HG03432 (cell line): Measurements from ENCODE around the gene ITPR2.
A peak's percentile ranks its signal among the peaks of the same experiment; 100 is the strongest.
"Not testable (repeated sequence)": the region's sequence is repeated elsewhere in the genome, so short reads cannot be mapped to it uniquely, and the experiment has no call there.

ENCODE experiments used
- ATAC-seq: cut with Tn5 transposase; IDR thresholded peaks from one replicate; pipeline ENCODE4 v1.9.1; 2021; ENCODE audit warnings: mild to moderate bottlenecking, moderate library complexity; ENCODE audit not compliant: unreplicated experiment

Gene ITPR2

DNA sequence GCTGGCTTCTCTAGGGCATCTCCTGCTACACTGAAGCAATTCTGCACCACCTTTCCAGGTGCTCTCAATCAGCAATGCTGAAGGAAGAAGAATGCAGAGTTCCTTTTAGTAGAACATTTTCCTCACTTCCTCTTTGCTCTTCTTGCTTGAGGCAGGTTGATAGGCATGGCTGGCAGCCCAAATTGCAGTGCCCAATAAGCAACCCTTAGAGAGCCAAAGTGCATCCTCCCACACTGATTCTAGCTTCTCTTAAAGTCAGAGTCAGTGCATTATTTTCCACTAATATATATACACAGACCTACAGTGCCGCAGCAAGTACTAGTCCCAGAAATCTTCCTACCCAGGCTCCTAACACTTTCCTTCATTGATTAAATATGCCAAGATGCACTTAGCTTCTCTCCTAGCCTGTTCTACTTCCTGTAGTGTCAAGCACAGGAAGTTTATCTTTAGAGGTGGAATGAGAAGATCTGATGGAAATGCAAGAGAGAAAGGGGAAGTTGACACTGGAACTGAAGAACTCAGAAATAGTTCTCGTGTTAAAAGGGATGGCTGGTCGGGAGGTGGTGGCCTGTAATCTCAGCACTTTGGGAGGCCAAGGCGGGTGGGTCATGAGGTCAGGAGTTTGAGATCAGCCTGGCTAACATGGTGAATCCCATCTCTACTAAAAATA is 504.9 kb downstream of the ITPR2 start:
- peak; percentile 59 for ATAC-seq

DNA sequence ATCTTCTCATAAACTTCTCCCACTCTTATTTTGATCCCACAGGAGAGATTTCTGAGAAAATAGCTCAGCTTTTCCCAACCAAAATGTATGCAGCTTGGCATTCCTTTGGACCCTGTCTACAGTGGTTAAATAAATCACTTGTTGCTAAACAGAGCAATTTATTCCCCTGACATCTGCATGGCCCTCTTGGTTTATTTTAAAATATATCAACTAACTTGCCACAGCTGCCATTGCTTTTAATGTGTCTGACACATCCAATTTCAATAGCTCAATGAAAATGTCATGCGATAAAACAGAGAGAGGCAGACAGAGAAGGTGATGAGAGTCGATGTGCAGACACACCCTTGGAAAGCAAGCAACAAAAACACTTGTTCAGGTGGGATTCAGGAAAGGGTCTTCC is 509.3 kb downstream of the ITPR2 start:
- ATAC-seq: no peak

- ATAC-seq: no peak
Observed at GRCh38 chr12:26319511-26319910, 513.5 kb downstream of the ITPR2 start.

DNA sequence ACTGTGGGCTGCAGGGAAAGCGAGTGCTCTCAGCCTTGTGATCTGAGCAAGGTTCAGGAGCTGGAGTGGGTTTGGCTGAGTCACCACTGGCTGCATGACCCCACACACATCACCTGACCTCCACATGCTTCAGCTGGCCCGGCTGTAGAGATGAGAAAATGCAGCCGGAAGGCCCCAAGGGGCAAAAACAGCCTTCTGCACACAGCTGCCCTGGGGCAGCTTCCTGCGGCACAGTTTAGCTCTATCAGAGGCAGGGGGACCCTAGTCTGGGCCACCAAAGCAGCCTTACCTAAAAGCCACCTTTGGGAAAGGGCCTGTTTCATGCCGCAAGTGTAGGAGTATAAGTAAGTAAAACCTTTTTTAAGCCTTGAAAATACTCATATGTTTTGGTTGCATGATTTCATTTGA is 514.3 kb downstream of the ITPR2 start:
- ATAC-seq: peak; percentile 93

DNA sequence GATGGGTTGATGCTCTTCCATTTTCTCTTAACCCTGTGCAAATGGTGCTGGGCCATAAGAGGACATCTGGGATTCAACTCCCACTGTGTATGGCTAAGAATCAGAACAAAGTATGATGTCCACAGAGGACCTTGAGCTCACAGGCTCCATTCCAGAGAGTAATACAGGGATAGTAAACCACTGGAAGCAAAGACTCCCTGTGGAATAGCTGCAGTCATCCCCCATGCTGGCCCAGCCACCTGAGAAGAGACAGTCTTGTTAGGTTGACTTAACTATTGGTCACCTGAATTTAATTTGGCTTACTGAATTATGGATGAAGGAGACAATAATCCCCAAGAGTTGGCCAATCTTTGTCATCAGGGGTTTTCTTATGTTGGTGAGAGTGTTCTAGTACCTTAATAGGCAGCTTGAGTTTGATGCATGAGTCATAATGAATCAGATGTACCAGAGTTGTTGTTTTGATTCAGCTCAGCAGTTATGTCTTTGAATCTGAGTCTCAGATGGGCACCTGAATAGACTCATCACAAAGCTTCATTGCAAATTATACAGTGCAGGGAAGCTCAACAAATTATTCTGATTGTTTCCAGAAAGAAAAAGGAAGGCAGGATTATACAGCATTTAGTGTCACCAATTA is 514.9 kb downstream of the ITPR2 start:
- ATAC-seq: peak; percentile 75

- ATAC-seq: not testable (repeated sequence)
Observed at GRCh38 chr12:26314103-26314502, 518.9 kb downstream of the ITPR2 start.

DNA sequence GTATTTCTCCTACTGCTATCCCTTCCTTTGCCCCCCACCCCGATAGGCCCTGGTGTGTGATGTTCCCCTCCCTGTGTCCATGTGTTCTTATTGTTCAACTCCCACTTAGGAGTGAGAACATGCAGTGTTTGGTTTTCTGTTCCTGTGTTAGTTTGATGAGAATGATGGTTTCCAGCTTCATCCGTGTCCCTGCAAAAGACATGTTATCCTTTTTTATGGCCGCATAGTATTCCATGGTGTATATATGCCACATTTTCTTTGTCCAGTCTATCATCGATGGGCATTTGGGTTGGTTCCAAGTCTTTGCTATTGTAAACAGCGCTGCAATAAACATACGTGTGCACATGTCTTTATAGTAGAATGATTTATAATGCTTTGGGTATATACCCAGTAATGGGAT is 522.5 kb downstream of the ITPR2 start:
- ATAC-seq: not testable (repeated sequence)

GRCh38 chr12:26309634-26310033 is 523.4 kb downstream of the ITPR2 start:
- no peak for ATAC-seq

GRCh38 chr12:26304273-26304672 is 528.7 kb downstream of the ITPR2 start:
- ATAC-seq: no peak

DNA sequence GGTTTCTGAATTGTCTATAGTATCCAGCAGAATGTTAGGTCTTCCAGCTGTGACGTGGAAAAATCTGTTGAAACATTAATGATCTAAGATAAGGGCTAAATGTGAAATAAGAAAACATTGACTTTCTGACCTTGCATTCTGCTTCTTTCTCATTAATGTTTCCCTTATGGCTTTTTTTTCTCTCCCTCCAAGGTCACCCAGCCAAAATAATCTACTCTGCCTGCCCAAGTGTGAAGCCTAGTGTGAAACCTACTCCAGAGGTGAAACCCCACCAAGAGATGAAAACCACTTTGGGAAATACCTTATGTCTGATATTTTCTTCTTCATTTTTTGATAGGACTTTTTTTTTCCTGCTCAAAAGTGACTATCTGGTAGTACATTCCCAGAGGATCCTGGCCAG is 529.6 kb downstream of the ITPR2 start:
- no peak for ATAC-seq

DNA sequence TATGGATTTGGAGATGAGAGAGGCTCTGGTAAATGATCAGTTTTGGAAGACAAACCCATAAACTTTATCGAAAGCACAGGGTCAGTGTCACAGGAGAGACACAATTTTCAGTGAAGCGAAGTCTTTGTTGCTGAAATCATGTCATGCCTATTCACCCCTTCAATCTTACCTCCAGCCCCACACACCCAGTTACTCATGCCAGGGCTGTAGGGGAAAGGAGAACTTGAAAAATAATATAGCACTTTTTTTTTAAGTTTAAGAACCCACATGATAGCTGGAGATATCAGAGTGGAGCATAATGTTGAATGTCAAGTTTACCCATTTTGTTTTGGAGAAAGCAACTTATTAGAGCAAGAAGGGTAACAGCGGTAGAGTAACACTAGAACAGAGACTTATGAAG is 530.2 kb downstream of the ITPR2 start:
- no peak for ATAC-seq

GRCh38 chr12:26299751-26300150 is 533.2 kb downstream of the ITPR2 start:
- ATAC-seq: no peak

DNA sequence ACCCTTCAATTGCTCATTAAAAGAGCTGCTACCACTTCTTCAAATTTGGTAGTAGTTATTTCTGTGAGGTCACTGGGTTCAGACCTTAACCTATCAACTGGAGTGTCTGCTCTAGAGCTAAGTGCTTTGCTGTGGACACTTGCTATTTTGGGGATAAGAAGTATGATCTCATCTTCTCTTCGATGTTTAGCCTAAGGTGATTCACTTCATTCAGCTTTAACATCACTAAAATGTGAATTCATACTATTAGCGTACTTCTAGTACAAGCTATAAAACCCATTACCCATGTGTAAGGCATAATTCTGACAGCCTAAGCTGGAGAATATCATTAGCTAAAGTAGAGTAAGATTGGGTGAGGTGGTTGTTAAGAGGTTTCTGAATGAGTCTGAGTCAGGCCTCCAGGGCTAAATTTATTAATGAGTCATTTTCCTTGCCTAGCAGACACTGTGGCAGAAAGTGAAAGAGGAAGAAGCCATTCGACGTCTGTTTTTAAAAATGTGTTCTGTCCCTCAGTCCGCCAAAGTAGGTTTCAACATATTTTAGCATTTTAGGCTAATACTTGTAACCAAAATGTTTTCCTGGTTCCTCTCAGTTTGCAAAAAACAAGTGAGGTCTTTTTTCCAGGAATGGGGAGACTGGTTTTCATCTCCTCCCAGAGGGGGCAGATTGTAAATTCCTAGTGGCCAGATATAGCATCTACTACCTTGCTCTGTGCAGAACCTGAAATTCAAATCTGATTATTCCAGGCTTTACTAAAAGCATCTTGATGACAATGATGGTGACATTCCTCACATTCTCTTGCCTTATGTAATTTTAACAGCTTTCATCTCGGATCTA is 534.0 kb downstream of the ITPR2 start:
- peak; percentile 99 for ATAC-seq

DNA sequence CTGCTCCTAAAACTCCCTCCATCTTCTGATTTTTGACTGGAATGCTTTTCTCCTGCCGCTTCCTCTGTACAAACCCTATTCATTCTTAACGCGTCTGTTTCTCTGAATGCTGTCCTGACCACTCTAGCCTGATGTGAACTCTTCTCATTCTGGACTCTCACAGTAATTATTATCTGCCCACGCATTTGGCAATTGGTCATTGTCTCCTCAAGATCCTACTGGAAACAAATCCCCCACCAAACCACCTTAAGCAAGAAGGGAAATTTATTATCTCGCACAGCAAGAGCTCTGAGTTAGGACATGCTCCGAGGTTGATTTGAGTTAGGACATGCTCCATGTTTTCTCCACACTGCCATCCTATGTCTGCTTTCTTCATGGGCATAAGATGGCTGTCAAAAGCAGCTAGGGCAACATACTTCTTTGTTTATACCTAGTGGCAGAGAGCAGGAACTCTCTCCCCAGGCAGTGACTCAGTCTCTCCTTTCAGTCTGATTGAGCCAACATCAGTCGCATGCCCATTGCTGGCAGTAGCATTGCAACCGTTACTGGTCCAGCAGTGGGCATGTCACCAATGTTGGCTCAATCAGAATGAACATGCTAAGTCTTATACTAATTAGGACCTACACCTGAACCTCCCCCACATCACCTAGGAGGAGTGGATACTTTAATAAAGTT is 535.5 kb downstream of the ITPR2 start:
- no peak for ATAC-seq

- no peak for ATAC-seq
Observed at GRCh38 chr12:26295001-26295400, 538.0 kb downstream of the ITPR2 start.

- no peak for ATAC-seq
Observed at GRCh38 chr12:26293612-26294011, 539.4 kb downstream of the ITPR2 start.

DNA sequence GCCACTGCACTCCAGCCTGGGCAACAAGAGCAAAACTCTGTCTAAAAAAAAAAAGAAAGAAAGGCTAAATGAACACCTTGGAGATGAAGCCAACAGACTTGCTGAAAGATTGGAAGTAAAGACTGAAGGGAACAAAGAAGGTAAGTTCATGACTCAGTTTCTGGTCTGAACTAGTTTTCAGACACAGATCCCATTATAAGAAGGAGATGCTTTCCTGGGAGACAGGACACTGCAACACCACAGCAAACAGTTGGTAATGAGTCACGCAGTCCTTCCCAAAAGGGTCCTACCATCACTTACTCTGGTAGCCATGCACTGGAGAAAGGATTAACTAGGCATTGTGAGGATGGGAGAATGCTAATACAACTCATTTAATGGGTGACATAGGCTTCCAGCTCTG is 540.4 kb downstream of the ITPR2 start:
- no peak for ATAC-seq

GRCh38 chr12:26290565-26290964 is 542.4 kb downstream of the ITPR2 start:
- no peak for ATAC-seq

GRCh38 chr12:26287671-26288381 is 545.2 kb downstream of the ITPR2 start:
- ATAC-seq: no peak
